Trophoblast cell (in vitro differentiated cells and primary cell): ENCODE measurements around the gene FOXF1. TPM values are rescaled to one million over a fixed set of nuclear protein-coding genes. Genes with fewer than 3 reads are reported as not detected.
A peak's percentile ranks its signal among the peaks of the same experiment; 100 is the strongest.

Source experiments
- DNase-seq, 2 donors: peaks; one replicate each; pipeline ENCODE4 v3.0.0-alpha.2; 2016
- H2AFZ ChIP-seq: 2 replicates; pipeline ENCODE4 v1.6.1; 2013; ENCODE audit warnings: low read length, moderate library complexity, mild to moderate bottlenecking; ENCODE audit not compliant: insufficient read depth, poor library complexity
- H2AK5ac ChIP-seq: 2 replicates; pipeline ENCODE4 v1.6.1; 2013; ENCODE audit warnings: mild to moderate bottlenecking, low read length
- H2BK120ac ChIP-seq: 2 replicates; pipeline ENCODE4 v1.6.1; 2013; ENCODE audit warnings: low read length, mild to moderate bottlenecking, moderate library complexity; ENCODE audit not compliant: insufficient read depth, poor library complexity
- H2BK12ac ChIP-seq: 2 replicates; pipeline ENCODE4 v1.6.1; 2013; ENCODE audit warnings: mild to moderate bottlenecking, low read length, moderate library complexity
- H2BK5ac ChIP-seq: 2 replicates; pipeline ENCODE4 v1.6.1; 2013; ENCODE audit warnings: low read length, low read depth, moderate library complexity, mild to moderate bottlenecking; ENCODE audit not compliant: poor library complexity
- H3K14ac ChIP-seq: 2 replicates; pipeline ENCODE4 v1.6.1; 2013; ENCODE audit warnings: mild to moderate bottlenecking, low read length
- H3K18ac ChIP-seq: 2 replicates; pipeline ENCODE4 v1.6.1; 2013; ENCODE audit warnings: mild to moderate bottlenecking, low read length
- H3K23ac ChIP-seq: 2 replicates; pipeline ENCODE4 v1.6.1; 2013; ENCODE audit warnings: low read length
- H3K27ac ChIP-seq: 2 replicates; pipeline ENCODE4 v1.5.1; 2013; ENCODE audit warnings: low read depth, mild to moderate bottlenecking, inconsistent platforms, low read length, moderate library complexity
- H3K27me3 ChIP-seq: 2 replicates; pipeline ENCODE4 v1.6.1; 2013; ENCODE audit warnings: inconsistent platforms, mild to moderate bottlenecking, low read length, moderate library complexity; ENCODE audit not compliant: insufficient read depth
- H3K36me3 ChIP-seq, 2 experiments: 1 replicate in 1 of 2; 2 replicates in 1 of 2; pipeline ENCODE4 v1.6.1; 2013; ENCODE audit warnings: low read length in 2 of 2, mild to moderate bottlenecking in 2 of 2, moderate library complexity in 1 of 2; ENCODE audit not compliant: insufficient read depth in 2 of 2, control insufficient read depth in 1 of 2
- H3K4ac ChIP-seq: 2 replicates; pipeline ENCODE4 v1.6.1; 2013; ENCODE audit warnings: low read depth, mild to moderate bottlenecking, low read length, moderate library complexity
- H3K4me1 ChIP-seq, 2 experiments: 1 replicate in 1 of 2; 2 replicates in 1 of 2; pipeline ENCODE4 v1.6.1; 2013; ENCODE audit warnings: low read length in 2 of 2, mild to moderate bottlenecking in 2 of 2, moderate library complexity in 1 of 2; ENCODE audit not compliant: insufficient read depth in 2 of 2, control insufficient read depth in 1 of 2
- H3K4me2 ChIP-seq: 2 replicates; pipeline ENCODE4 v1.6.1; 2013; ENCODE audit warnings: inconsistent platforms, mild to moderate bottlenecking, low read length, moderate library complexity
- H3K4me3 ChIP-seq: 2 replicates; pipeline ENCODE4 v1.5.1; 2013; ENCODE audit warnings: mild to moderate bottlenecking, low read depth, low read length, inconsistent platforms
- H3K79me1 ChIP-seq: one replicate; pipeline ENCODE4 v1.6.1; 2013; ENCODE audit warnings: low read length
- H3K79me2 ChIP-seq: 2 replicates; pipeline ENCODE4 v1.6.1; 2013; ENCODE audit warnings: low read length, mild to moderate bottlenecking; ENCODE audit not compliant: control insufficient read depth, insufficient read depth, poor library complexity
- H3K9ac ChIP-seq: 2 replicates; pipeline ENCODE4 v1.6.1; 2013; ENCODE audit warnings: mild to moderate bottlenecking, low read length
- H3K9me3 ChIP-seq: 2 replicates; pipeline ENCODE4 v1.6.1; 2013; ENCODE audit warnings: low read depth, mild to moderate bottlenecking, control low read depth, inconsistent platforms, low read length; ENCODE audit not compliant: insufficient read depth
- H4K12ac ChIP-seq: 2 replicates; pipeline ENCODE4 v1.6.1; 2013; ENCODE audit warnings: low read depth, mild to moderate bottlenecking, low read length, moderate library complexity
- H4K8ac ChIP-seq: 2 replicates; pipeline ENCODE4 v1.6.1; 2013; ENCODE audit warnings: low read depth, mild to moderate bottlenecking, low read length, moderate library complexity
- H4K91ac ChIP-seq: one replicate; pipeline ENCODE4 v1.6.1; 2013; ENCODE audit warnings: low read depth, mild to moderate bottlenecking, low read length, moderate library complexity
- WGBS: extraction: QIAGEN DNeasy Blood & Tissue Kit; methylation state at CpG from one replicate; pipeline ENCODE4 v1.1.7; 2013; ENCODE audit warnings: missing lambda C conversion rate; ENCODE audit not compliant: insufficient read length, insufficient coverage; ENCODE audit errors: extremely low coverage; 5-methylcytosine and 5-hydroxymethylcytosine counted together
- polyA plus RNA-seq: library from polyadenylated mRNA; stranded (reverse); fragments of 200-250 nt; gene quantifications from 2 replicates; pipeline ENCODE4 v1.2.3, GENCODE V29; 2013

The FOXF1 gene
- polyA plus RNA-seq, result 0.08 and 0.11 TPM in 2 replicates

- no peak within 1 kb of the TSS for H3K18ac ChIP-seq
- peaks cover 5 to 13% of the 10 kb centered on the region in 2 experiments for H3K4me1 ChIP-seq
- peaks cover 12% of the 10 kb centered on the region for H3K9me3 ChIP-seq
- H3K79me1 ChIP-seq, result no peaks in the 10 kb centered on the region
- H4K8ac ChIP-seq, result no peak within 1 kb of the TSS
- H2AK5ac ChIP-seq, result no peak within 1 kb of the TSS
- H3K27ac ChIP-seq, result no peak within 1 kb of the TSS
- H2BK5ac ChIP-seq, result no peak within 1 kb of the TSS
- H3K4me3 ChIP-seq, result peak within 1 kb of the TSS; percentile 27
- no peak within 1 kb of the TSS for H2BK120ac ChIP-seq
- H3K36me3 ChIP-seq, result no peaks in the 10 kb centered on the region
- no peak within 1 kb of the TSS for H4K91ac ChIP-seq
- no peak within 1 kb of the TSS for H2BK12ac ChIP-seq
- H3K27me3 ChIP-seq, result peaks cover 90% of the 10 kb centered on the region
- no peak within 1 kb of the TSS for H3K9ac ChIP-seq
- H3K23ac ChIP-seq, result no peak within 1 kb of the TSS
- H3K4ac ChIP-seq, result no peak within 1 kb of the TSS
- WGBS, result no CpG with 5 or more reads among the region's 89 CpGs
- peak within 1 kb of the TSS; percentile 68 for H3K4me2 ChIP-seq
- no peak within 1 kb of the TSS for H3K14ac ChIP-seq
- no peak within 1 kb of the TSS for H2AFZ ChIP-seq
- DNase-seq, result no peak
- H3K79me2 ChIP-seq, result no peaks in the 10 kb centered on the region
- H4K12ac ChIP-seq, result no peak within 1 kb of the TSS
Measured at GRCh38 chr16:86510465-86511261, at the start of gene FOXF1. TSS of gene FOXF1 (plus strand) at chr16:86510527. CDS start at chr16:86510570, 43 bp downstream.

GRCh38 chr16:86461037-86461436, 49.3 kb upstream of the FOXF1 start:
- Histone ChIP-seq H3K4me3 (no peak overlapping the region), H3K4me1 (no peaks in the 10 kb centered on the region), H3K36me3 (no peaks in the 10 kb centered on the region), H2BK12ac (no peak overlapping the region), H3K9me3 (peaks cover 28% of the 10 kb centered on the region), H2BK5ac (no peak overlapping the region), H3K4me2 (no peak overlapping the region), H3K4ac (no peak overlapping the region), H2AK5ac (no peak overlapping the region), H3K27ac (no peak overlapping the region), H3K18ac (no peak overlapping the region), H4K91ac (no peak overlapping the region), H3K27me3 (no peaks in the 10 kb centered on the region), H3K23ac (no peak overlapping the region), H3K79me1 (no peaks in the 10 kb centered on the region), H3K9ac (no peak overlapping the region), H3K79me2 (no peaks in the 10 kb centered on the region), H2AFZ (no peak overlapping the region), H3K14ac (no peak overlapping the region), H2BK120ac (no peak overlapping the region), H4K12ac (no peak overlapping the region), H4K8ac (no peak overlapping the region)
- no peak for DNase-seq

GRCh38 chr16:86462334-86463084, 47.8 kb upstream of the FOXF1 start:
- no peak for DNase-seq
- no peak overlapping the region for H4K12ac ChIP-seq
- no peak overlapping the region for H2BK5ac ChIP-seq
- H3K79me1 ChIP-seq, result no peaks in the 10 kb centered on the region
- H3K18ac ChIP-seq, result no peak overlapping the region
- H3K27me3 ChIP-seq, result no peaks in the 10 kb centered on the region
- no peak overlapping the region for H3K4me2 ChIP-seq
- H2AFZ ChIP-seq, result no peak overlapping the region
- H3K9me3 ChIP-seq, result peaks cover 28% of the 10 kb centered on the region
- no CpG with 5 or more reads among the region's 17 CpGs for WGBS
- no peak overlapping the region for H3K14ac ChIP-seq
- no peak overlapping the region for H2BK120ac ChIP-seq
- no peak overlapping the region for H3K9ac ChIP-seq
- no peaks in the 10 kb centered on the region for H3K79me2 ChIP-seq
- no peak overlapping the region for H3K27ac ChIP-seq
- no peak overlapping the region for H3K4ac ChIP-seq
- no peak overlapping the region for H3K23ac ChIP-seq
- H3K4me3 ChIP-seq, result no peak overlapping the region
- H2AK5ac ChIP-seq, result no peak overlapping the region
- H3K4me1 ChIP-seq, result no peaks in the 10 kb centered on the region
- H2BK12ac ChIP-seq, result no peak overlapping the region
- no peak overlapping the region for H4K91ac ChIP-seq
- H4K8ac ChIP-seq, result no peak overlapping the region
- no peaks in the 10 kb centered on the region for H3K36me3 ChIP-seq

DNA sequence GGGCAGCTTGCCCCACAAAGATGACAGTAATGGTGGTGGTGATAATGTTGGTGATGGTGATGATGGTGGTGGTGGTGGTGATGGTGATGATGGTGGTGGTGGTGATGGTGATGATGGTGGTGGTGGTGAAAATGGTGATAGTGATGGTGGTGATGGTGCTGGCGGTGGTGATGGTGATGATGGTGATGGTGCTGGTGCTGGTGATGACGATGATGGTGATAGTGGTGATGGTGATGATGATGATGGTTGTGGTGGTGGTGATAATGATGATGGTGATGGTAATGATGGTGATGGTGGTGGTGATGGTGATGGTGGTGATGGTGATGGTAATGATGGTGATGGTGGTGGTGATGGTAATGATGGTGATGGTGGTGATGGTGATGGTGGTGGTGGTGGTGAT, 46.3 kb upstream of the FOXF1 start:
- Histone ChIP-seq H3K9ac (no peak overlapping the region), H3K23ac (no peak overlapping the region), H3K36me3 (no peaks in the 10 kb centered on the region), H2AK5ac (no peak overlapping the region), H4K91ac (no peak overlapping the region), H2BK120ac (no peak overlapping the region), H4K8ac (no peak overlapping the region), H3K27me3 (no peaks in the 10 kb centered on the region), H3K14ac (no peak overlapping the region), H3K79me1 (no peaks in the 10 kb centered on the region), H3K27ac (no peak overlapping the region), H2BK12ac (no peak overlapping the region), H4K12ac (no peak overlapping the region), H3K79me2 (no peaks in the 10 kb centered on the region), H3K4me2 (no peak overlapping the region), H3K4ac (no peak overlapping the region), H3K4me3 (peak overlapping the region; percentile 62), H2AFZ (no peak overlapping the region), H3K4me1 (no peaks in the 10 kb centered on the region), H3K18ac (no peak overlapping the region), H2BK5ac (no peak overlapping the region), H3K9me3 (peaks cover 28% of the 10 kb centered on the region)
- DNase-seq, result no peak
- no CpG with 5 or more reads among the region's 2 CpGs for WGBS
